HG02678 (cell line): ENCODE data around the gene TOR1AIP2.

Experiments used
- ATAC-seq: cut with Tn5 transposase; IDR thresholded peaks from one replicate; pipeline ENCODE4 v1.9.1; 2021; ENCODE audit warnings: mild to moderate bottlenecking, moderate library complexity; ENCODE audit not compliant: unreplicated experiment

TOR1AIP2 gene

DNA sequence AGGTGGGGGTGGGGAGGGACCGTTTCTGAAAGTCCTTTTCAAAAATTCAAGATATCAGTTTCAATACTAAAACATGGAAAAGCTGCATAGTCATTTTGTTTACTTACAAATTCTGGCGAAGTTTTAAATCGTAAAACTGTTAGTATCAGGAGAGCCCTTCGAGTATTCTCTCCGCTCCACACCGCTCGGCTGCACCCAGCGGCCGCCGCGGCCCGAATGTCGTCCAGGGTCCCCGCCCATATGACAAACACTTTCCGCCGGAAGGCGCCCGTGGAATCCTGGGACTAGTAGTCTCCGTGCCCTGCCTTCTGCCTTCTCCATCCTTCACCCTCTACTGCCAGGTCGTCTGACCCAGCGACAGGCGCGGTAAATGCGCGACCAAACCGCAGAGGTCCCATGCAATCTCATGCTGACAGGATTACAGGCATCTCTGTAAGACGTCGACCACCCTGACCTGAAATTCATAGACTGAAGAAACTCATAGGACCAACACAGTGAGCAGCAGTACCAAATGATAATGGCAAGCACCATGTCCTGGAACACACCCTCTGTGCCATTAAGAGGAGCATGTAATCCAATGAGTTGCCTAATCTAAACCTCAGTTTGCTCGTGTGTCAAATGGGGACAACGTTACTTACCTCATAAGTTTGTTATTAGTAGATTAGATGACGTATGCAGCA lies at the start of gene TOR1AIP2:
Gene TOR1AIP2 (minus strand): TSS at position 218 of the 680 bp plus-strand sequence. CDS start 25,138 bp downstream, outside the sequence.
- peak; percentile 66 for ATAC-seq

DNA sequence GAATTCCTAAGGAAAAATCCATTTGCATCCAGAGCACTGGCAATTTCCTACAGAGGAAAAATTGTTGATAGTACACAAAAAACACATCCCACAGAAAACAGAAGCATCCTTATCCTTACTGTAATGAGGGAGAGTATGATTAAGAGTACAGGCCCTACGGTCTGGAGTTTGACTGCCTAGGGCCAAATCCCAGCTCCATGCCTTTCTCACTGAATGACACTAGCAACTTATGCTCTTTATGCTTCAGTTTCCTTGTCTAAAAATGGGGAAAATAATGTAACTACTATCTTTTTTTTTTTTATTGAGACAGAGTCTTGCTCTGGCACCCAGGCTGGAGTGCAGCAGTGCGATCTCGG lies 49.2 kb upstream of the TOR1AIP2 start:
- no peak for ATAC-seq

DNA sequence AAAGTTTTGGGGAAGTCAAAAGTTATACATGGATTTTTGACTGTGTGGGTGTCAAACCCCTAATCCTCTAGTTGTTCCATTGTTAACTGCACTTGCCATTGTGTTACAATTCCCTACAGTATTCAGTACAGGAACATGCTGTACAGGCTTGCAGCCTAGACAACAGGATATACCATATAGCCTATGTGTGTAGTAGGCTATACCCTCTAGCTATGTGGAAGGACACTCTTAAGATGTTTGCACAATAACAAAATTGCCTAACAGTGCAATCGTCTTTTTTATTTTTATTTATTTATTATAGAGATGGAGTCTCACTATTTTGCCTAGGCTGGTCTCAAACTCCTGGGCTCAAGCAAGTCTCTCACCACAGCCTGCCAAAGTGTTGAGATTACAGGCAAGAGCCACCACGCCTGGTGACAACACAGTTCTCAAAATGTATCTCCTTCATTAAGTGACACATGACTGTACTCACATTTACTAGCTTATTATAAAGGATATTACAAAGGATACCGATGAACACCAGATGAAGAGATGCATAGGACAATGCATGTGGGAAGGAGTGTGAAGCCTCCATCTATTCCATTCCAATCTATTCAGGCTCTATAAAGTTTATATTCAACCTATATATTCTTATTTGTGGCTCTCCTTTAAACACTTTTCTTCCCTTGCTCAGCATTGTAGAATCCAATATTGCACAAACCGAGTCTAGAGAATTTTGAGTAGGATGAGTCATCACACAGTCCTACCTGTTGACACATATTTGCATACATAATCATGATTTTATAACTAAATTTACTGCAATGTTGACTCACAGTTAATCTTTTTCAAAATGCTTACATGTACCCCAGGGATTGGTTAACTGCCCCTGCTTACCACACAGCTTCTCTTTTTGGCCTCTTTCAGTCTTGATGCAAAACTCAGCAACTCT lies 48.6 kb upstream of the TOR1AIP2 start:
- ATAC-seq: no peak

DNA sequence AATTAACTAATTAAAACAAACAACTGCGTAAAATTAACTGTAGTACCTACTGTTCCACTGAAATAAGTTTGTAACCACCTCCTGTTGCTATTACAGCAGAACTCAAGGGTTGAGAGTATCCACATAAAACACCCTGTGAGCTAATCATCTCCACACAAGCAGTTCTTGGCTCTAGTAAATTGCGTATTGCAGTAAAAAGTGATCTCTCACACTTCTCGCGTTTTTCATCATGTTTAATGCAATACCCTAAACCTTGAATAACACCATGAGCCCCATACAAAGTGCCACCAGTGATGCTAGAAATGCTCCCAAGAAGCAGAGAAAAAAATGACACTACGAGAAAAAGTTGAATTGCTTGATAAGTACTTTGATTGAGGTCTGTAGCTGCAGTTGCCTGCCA lies 47.7 kb upstream of the TOR1AIP2 start:
- ATAC-seq: no peak

DNA sequence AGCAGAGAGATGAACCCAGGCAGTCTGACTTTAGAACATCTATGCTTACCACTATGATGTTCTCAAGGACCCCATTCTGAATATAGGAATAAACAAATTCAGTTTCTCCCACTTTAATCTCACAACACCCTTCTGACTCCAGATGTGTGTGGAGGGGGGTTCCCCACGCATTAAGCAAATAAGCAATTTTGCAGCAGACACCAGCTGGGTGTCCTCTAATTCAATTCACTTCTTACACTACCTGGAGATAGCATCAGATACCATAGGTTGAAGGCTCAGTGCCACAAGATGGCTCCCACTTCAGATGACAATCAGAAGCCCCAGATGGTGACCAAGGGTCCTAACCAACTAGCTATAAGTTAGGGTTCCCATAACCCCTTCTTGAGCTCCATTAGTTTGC lies 46.7 kb upstream of the TOR1AIP2 start:
- peak; percentile 71 for ATAC-seq

DNA sequence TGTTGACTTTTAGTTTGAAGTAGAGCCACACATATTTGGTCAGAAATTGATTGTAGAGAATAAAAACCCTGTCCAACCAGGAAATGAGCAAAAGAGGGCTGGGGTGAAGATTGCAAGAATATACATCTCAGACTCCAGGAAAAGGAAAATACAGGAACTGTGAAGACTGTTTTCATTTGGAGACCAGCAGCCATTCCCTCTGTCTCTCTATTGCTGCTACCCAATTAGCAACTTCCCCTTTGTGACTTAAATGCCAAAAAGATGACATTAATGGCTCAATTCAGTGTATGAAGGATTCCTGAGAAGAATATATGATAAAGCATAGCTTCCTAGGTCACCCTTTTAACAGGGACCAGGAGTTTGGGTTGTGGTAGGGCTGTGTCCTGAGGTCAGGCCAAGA lies 45.4 kb upstream of the TOR1AIP2 start:
- ATAC-seq: no peak

DNA sequence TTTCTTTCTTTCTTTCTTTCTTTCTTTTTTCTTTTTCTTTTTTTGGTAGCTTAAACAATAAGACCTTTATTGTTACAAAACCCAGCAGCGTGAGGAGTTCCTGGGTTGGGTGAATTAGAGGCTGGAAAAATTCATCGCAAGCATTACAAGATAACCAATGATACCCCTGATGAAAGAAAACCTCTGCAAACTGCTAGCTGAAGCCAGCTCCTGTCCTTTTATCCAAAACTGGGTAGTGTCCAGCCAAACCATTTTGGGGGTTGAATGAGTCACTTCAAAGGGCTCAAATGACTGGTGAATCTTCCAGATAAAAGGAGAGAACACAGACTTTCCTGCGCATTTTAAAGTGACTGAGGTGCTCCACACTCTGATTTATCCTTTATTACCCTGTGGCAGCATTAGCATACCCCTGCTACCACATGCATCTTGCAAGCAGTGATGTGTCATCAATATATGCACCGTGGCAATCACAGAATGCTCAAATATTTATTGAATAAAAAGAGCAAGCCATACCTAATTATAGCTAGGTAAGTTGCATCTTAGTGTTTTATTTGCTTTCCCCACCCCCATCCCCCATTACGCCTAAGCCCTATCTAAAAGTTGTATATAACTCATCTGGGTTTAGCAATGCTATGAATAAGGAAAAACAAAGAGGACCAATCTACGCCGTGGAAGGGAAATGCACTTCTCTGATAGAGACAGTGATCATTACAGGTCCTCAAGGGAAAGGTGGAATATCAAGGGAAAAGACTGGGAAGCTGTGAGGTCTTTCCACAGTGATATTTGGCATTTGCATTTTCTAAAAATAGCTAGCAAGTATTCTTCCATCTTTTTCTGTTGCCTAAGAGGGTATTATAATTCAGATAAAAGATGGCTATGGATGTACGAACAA lies 44.6 kb upstream of the TOR1AIP2 start:
- ATAC-seq: no peak

DNA sequence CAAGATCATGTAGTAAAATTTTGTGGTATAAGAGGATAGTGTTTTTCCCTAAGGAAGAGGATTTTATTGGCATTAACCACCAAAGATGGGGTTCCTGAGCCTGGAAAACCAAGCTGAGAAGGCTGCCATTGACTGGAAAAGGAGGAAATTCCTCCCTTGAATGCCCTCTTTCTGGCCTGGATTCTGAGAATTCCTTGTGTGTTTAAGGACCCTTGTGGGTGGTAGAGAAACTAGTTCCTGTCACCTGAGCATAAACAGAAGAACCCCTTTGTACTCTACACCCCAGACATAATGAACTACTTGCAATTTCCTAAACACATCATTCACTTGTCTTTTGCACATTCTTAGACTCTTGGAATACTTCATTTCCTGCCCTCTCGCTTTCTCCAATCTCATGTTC lies 43.9 kb upstream of the TOR1AIP2 start:
- ATAC-seq: no peak

DNA sequence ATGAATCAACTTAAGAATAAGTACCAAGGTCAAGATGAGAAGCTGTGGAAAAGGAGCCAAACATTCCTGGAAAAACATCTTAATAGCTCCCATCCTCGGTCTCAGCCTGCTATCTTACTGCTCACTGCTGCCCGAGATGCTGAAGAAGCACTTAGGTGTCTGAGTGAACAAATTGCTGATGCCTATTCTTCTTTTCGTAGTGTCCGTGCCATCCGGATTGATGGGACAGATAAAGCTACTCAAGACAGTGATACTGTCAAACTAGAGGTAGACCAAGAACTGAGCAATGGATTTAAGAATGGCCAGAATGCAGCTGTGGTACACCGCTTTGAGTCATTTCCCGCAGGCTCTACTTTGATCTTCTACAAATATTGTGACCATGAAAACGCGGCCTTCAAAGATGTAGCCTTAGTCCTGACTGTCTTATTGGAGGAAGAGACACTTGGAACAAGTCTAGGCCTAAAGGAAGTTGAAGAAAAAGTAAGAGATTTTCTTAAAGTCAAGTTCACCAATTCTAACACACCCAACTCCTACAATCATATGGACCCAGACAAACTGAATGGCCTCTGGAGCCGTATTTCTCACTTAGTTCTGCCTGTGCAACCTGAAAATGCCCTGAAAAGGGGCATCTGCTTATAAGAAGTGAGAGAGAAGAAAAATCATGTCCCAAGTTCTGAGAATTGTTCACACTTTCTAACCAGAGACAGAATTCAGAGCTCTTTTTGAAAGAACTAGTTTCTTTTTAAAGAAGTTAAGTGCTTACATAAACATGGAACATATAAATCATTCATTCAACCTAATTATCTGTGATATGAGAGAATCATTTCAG lies 40.2 kb upstream of the TOR1AIP2 start:
- no peak for ATAC-seq

DNA sequence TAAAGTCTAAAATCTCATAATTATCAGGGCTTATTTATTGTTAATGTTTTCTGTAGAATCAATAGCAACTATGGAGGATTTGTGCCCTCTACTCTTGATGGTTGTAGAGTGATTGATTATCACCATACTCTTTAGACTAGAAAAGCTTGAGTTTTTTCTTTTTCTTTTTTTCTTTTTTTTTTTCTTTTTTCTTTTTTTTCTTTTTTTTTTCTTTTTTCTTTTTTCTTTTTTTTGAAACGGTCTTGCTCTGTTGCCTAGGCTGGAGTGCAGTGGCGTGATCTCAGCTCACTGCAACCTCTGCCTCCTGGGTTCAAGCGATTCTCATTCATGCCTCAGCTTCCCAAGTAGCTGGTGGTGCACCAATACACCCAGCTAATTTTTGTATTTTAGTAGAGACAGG lies 34.2 kb upstream of the TOR1AIP2 start:
- ATAC-seq: no peak

DNA sequence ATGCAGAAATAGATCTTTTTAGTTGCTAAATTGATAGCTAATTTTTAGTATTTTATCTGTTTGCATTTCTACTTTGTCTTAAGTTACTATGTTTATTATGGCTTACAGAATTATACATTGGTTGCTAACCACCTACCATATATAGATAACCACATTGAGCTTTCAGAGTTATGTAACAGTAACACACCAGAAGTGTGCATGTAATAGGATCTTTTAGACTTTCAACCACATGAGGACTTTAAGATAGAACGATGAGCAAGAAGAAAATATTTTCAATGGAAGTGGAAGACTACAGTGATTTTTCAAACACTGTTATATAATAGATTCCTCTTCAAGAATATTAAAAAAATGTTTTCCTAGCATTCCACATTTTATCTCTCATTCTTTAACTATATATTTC lies 33.3 kb upstream of the TOR1AIP2 start:
- ATAC-seq: no peak

DNA sequence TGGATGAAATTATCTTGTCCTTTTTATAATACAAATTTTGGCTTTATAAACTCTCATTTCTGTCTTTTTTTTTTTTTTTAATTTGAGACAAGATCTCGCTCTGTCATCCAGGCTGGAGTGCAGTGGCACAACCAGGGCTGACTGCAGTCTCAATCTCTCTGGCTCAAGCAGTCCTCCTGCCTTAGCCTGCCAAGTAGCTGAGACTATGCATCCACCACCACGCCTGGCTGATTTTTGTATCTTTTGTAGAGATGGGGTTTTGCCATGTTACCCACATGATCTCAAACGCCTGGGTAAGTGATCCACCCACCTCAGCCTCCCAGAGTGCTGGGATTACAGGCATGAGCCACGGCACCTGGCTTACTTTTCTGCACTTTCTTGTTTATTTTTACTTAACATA lies 12.0 kb upstream of the TOR1AIP2 start:
- ATAC-seq: no peak

DNA sequence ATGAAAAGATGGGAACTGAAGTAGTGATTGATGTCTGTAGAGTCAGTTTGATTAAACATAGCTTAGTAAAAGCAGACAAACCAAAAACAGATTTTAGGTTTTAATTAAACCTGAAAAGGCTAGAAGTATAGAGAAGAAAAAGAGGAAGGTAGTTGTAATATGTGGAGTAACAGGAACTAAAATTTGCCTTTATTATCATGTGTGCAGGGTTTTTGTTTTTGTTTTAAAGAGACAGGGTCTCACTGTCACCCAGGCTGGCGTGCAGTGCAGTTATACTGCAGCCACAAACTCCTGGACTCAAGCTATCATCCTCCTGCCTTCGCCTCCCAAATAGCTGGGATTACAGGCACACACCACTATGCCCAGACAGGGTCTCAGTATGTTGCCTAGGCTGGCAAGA lies 10.5 kb upstream of the TOR1AIP2 start:
- ATAC-seq: no peak

DNA sequence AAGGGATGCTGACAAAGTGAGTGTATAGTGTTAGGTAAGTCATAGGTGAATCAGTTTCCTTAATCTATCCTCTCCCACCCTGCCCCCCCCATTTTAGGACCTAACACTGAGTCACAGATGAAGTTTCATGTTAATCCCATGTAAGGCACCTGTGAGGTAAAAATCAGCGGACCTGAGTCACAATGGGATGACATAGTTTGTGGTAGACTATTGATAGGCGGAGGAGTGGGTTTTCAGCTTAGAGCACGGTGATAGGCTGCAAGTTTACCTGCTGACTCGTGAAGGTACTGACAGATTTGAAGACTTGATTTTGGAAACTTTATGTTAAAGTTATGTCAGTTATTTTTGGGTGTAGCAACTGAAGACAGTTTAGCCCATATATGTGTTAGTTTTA lies 6.1 kb upstream of the TOR1AIP2 start:
- no peak for ATAC-seq

DNA sequence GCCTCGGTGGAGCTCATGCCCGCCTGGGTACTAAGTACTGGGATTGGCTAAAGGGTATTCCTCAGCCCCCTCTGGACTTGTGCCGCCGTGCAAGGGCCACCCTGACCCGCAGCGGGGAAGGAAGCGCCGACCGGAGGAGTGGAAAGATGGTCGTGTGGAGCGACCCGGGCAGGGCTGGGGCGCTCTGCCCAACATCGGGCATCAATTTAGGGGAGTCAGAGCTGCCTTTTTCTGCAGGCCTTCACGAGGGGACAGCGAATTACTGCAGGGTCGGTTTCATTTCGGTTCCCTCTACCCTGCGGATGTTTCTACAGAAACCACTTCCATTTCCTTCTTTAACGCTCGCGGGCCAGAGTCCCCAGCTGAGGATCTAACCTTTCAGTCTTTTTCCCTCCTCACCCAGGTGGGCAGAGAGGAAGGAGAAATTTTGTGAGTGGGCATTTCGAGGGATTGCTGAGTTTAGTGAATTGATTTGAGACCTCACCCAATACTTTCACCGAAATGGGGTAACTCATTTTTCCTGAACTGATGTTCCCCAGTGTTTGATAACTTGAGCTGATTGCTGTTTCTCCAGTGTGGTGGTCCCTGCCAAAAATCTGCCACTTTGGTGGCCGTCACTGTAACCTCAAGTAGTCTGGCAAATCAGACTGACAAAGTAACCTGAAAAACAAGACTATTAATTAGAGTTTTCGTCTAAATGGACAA lies 5.6 kb upstream of the TOR1AIP2 start:
- ATAC-seq: peak; percentile 3

DNA sequence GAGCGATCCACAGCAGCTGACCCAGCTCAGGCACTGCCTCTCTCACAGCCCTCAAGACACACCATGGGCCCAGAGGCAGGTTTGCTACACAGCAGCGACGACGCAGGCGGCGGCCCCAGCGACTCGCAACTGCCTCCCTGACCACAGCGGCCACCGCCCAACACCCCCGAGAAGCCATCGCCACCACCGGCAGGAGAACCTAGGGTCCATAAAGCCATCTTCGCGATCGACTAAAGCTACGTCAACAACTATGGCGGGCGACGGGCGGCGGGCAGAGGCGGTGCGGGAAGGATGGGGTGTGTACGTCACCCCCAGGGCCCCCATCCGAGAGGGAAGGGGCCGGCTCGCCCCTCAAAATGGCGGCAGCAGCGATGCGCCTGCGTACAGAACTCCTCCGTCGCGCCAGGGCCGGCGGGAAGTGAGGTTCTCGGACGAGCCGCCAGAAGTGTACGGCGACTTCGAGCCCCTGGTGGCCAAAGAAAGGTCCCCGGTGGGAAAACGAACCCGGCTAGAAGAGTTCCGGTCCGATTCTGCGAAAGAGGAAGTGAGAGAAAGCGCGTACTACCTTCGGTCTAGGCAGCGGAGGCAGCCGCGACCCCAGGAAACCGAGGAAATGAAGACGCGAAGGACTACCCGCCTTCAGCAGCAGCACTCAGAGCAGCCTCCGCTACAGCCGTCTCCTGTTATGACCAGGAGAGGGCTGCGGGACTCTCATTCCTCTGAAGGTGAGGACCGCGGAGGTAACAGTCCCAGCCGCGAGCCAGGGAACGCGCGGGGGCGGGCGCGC lies 4.8 kb upstream of the TOR1AIP2 start, which contains the start of gene TOR1AIP1:
Gene TOR1AIP1 (plus strand): TSS at position 33 of the 787 bp plus-strand sequence. CDS start 218 bp downstream, at position 251.
- ATAC-seq: peak; percentile 74

DNA sequence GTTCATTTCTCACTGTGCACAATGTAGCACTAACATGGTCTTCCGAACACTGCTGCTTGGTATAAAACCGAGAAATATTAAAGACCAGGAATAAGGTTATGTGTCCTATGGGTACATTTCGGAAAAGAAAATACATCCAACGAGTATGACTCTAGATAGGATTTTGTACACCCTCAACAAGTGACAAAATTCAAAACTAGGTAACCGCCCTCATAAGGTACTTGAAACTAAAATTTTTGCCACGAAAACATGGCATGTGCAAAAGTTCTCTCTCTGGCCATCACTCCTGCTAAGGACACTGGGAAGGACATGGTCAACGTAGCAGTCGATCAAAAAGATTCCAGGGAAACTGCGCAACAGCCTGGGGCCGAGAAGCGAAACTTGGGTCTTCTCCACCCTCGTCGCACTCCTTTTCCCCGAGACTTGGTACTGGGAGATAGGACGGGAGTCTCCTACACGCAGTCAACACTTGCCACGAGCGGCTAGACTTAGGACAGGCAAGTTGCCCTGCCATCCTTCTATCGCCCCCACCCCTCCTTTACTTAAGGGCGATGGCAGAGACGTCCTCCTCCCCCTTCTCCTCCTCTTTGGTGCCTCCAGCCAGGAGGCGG lies 4.1 kb upstream of the TOR1AIP2 start:
- no peak for ATAC-seq

DNA sequence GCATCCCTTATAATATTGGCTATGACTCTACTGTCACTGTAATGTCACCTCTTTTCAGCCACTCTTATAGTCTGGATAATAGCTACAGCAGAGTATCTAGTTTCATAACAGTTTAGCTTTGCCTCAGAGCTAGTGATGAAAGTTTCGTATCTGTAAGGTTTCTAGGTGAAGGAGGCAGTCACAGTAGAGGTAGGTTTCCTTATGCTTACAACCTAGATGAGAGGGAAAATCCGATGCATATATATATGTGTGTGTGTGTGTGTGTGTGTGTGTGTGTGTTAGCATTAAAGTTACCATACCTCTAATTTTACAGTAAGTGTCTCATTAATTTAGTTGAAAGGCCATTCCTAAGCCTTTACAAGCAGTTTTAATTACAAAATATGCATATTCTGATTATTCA lies 2.2 kb upstream of the TOR1AIP2 start:
- ATAC-seq: no peak
